Measurements from ENCODE around the gene NCKAP5L. TPM values are rescaled to one million over a fixed set of nuclear protein-coding genes. Genes with fewer than 3 reads are reported as not detected.
"Not testable (repeated sequence)": the region's sequence is repeated elsewhere in the genome, so short reads cannot be mapped to it uniquely, and the experiment has no call there.

NCKAP5L gene
- total and polyA plus RNA-seq, 8 donors: 4.1 to 18.3 (median 7.2) TPM

DNA sequence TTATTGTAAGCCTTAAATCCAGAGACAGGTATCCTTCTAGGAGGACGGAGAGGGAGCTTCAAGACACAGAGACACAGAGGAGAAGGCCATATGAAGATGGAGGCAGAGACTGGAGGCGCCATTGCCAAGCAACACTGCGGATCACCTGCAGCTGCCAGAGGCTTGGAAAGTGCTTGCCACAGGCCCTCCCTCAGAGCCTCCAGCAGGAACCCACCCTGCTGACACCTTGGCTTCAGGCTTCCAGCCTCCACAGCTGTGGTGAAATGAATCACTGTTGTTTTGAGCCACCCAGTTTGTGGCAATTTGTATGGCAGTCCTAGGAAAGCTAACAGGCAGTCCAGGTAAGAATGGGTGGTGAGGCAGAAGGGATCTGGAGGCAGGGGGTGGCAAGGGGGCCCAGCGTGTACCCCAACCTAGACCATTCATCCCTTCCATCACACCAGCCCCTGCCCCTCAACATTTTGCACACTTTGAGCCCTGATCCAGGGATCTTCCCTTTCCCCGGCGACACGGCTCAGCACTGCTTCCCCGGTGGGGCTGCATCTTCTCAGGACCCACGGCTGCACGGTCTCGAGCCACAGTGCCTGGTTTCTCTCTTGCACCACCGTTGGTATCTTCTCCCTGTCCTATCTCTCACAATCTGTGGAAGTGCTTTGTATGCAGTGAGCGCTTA, 37.0 kb upstream of the NCKAP5L start:
- Histone ChIP-seq H3K36me3 (no peaks in the 10 kb centered on the region), H3K4me3 (no peak overlapping the region), H3K9me3 (no peaks in the 10 kb centered on the region), H3K27ac (no peak overlapping the region), H3K4me1 (peaks cover 3 to 12% (median 5%) of the 10 kb centered on the region in 3 donors), H3K27me3 (no peaks in the 10 kb centered on the region)
- FAIRE-seq (no peak), ATAC-seq (no peak), DNase-seq (no peak)
- no peak for TF ChIP-seq CTCF (IDR thresholded peaks at IDR 0.05)
- 80 to 85% methylated on average over 13 of the region's 13 CpGs for WGBS, 2 donors
- intact Hi-C loops (cut with DNase I): loop anchor here in 2 of 3 donors (10.0 kb wide), 2 partner anchors 200 to 210 kb away; no protein-coding TSS in a partner anchor

DNA sequence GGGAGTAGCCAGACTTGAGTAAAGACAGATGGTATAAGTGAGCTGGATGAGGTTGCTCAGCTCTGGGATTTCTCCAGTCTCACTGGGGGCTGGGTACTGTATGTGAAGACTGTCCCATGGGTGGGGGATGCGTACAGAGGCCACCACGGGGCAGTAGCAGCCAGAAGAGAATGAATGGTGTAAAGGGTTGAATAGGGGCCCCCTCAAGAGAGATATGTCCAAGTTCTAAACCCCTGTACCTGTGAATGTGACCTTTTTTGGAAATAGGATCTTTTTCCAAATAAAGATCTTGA, 36.5 kb upstream of the NCKAP5L start:
- intact Hi-C loops (cut with DNase I): loop anchor here in 2 of 3 donors (10.0 kb wide), 2 partner anchors 200 to 210 kb away; no protein-coding TSS in a partner anchor

DNA sequence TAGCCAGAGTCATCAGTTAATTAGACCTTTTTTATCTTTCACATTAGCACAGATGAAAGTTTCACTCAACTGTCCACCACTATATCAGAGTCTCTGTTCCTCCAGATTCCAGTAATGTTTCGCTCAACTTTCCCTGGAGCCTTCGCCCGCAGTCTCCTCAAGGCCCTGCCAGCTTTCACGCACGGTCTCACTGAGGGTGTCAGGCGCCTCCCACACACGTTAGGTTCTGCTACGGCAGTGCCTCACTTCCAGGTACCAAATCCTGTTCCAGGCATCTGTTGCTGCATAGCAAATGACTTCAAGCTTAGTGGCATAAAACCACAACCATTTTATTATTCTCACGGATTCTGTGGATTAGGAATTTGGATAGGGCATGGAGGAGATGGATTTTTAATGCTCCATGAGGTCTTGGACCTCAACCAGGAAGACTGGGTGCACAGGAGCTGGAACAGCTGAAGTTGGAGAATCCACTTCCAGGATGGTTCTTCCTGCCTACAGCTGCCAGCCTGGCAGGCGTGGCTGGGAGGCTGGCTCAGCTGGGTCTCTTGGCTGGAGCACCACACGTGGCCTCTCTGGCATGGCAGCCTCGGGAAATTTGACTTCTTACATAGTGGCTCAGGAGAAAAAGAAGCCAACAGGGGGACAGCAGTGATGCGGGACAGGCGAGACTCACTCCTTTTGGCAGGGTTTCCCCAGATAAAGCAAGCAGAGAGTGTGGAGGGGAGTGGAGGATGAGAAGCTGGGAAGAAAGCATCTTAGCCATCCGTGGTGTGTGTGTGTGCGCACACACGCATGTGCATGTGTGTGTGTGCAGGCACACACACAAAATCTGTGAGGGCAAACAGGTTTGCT, 36.0 kb upstream of the NCKAP5L start:
- ATAC-seq: no peak
- FAIRE-seq: no peak
- Histone ChIP-seq H3K4me1 (peaks cover 3 to 11% (median 5%) of the 10 kb centered on the region in 3 donors), H3K36me3 (no peaks in the 10 kb centered on the region), H3K27me3 (no peaks in the 10 kb centered on the region), H3K9me3 (no peaks in the 10 kb centered on the region), H3K4me3 (no peak overlapping the region), H3K27ac (no peak overlapping the region)
- 70 to 73% methylated on average over 17 of the region's 17 CpGs for WGBS, 2 donors
- DNase-seq: no peak
- intact Hi-C loops (cut with DNase I): loop anchor here in 2 of 3 donors (10.0 kb wide), 2 partner anchors 201 to 211 kb away; no protein-coding TSS in a partner anchor
- TF ChIP-seq CTCF (IDR thresholded peaks at IDR 0.05): no peak

More for the DNA sequence above, 36.5 kb upstream of the NCKAP5L start:
- no peak for ATAC-seq
- Histone ChIP-seq H3K27ac (no peak overlapping the region), H3K4me3 (no peak overlapping the region), H3K36me3 (no peaks in the 10 kb centered on the region), H3K4me1 (peaks cover 3 to 12% (median 5%) of the 10 kb centered on the region in 3 donors), H3K9me3 (no peaks in the 10 kb centered on the region), H3K27me3 (no peaks in the 10 kb centered on the region)
- no peak for TF ChIP-seq CTCF (IDR thresholded peaks at IDR 0.05)
- no peak for DNase-seq
- 48 to 55% methylated on average over 2 of the region's 2 CpGs for WGBS, 2 donors
- FAIRE-seq: no peak

- not testable (repeated sequence) for FAIRE-seq, H3K36me3 ChIP-seq, H3K4me3 ChIP-seq, H3K4me1 ChIP-seq, H3K9me3 ChIP-seq, H3K27me3 ChIP-seq, H3K27ac ChIP-seq, DNase-seq, ATAC-seq
- 87 to 89% methylated on average over 17 to 31 of the region's 31 CpGs for WGBS, 2 donors
- intact Hi-C loops (cut with DNase I): loop anchor here in 2 of 3 donors (10.0 kb wide), 2 partner anchors 204 to 214 kb away; no protein-coding TSS in a partner anchor
Observed at GRCh38 chr12:49860921-49861320, 32.7 kb upstream of the NCKAP5L start.

DNA sequence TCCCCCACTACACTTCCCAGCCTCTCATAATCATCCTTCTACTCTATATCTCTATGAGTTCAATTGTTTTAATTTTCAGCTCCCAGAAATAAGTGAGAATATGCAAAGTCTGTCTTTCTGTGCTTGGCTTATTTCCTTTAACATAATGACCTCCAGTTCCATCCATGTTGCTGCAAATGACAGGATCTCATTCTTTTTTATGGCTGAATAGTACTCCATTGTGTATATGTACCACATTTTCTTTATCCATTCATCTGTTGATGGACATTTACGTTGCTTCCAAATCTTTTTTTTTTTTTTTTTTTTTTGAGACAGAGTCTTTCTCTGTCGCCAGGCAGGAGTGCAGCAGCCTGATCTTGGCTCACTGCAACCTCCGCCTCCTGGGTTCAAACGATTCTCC, 27.7 kb upstream of the NCKAP5L start:
- H3K27ac ChIP-seq; H3K4me3 ChIP-seq; FAIRE-seq; intact Hi-C loops (cut with DNase I); ATAC-seq; H3K4me1 ChIP-seq; DNase-seq; H3K9me3 ChIP-seq; H3K36me3 ChIP-seq; H3K27me3 ChIP-seq: not testable (repeated sequence)
- WGBS, 2 donors: 74 to 79% methylated on average over 4 of the region's 4 CpGs
